Suppressor macrophage treated with lipopolysaccharide for 1 hour (primary cell): ENCODE measurements around the gene MOXD1.

Experiments
- DNase-seq, 3 donors: peaks; one replicate each; pipeline ENCODE4 v3.0.0-alpha.2; 2020 to 2022

Gene MOXD1

DNA sequence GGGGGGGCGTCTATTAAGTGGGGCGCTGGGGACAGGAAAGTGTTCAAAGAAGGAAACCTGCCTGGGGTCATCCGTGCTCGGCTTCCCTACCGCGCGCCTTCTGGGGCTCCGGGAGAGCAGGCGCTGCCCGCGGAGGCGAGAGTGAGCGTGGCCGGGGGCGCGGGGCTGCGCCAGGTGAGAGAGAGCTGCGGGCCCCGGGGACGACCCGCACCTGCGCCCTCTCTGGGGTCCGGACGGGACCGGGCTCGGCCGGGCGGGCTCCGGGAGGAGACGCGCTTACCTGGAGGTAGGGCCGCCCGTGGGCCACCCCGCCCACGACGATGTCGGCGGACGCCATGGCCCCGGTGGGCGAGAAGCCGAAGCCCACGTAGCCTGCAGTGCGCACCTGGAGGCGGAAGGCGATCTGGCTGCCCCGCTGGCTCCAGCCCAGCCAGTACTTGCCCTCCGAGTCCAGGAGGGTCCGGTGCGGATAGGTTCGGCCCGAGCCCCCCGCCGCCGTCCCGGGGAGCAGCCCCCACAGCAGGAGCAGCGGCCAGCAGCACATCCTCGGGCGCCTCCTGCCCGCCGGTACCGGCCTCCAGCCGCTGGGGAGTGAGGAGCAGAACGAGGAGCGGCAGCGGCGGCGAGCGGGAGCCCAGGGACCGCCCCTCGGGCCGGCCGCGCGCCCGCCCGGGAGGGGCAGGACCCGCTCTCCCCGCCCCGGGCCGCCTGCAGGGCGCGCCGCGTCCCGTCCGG is at the start of gene MOXD1:
Gene MOXD1, minus strand, starts transcription at position 593 of the 735 bp plus-strand sequence. Its CDS starts 49 bp downstream, at position 544.
- DNase-seq = peak in 2 of 3 donors; percentile 35 to 62

DNA sequence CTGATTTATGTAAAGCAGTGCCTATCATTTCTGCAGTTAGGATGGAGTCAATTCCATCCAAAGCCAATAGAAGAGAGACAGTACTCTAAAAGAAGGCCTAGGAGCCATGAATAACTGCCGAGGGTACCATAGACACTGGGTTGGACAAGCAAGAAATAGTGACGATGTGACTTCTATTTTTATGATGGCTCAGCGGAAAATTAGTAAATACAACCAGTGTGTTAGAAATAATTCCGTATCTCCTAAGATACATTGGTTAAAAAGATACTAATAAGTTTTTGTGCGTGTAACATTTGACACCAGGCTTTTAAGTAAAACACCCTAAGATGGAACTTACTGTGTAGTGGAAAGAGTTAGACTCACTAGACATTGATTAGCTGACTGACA is 45.6 kb upstream of the MOXD1 start:
- DNase-seq = no peak

DNA sequence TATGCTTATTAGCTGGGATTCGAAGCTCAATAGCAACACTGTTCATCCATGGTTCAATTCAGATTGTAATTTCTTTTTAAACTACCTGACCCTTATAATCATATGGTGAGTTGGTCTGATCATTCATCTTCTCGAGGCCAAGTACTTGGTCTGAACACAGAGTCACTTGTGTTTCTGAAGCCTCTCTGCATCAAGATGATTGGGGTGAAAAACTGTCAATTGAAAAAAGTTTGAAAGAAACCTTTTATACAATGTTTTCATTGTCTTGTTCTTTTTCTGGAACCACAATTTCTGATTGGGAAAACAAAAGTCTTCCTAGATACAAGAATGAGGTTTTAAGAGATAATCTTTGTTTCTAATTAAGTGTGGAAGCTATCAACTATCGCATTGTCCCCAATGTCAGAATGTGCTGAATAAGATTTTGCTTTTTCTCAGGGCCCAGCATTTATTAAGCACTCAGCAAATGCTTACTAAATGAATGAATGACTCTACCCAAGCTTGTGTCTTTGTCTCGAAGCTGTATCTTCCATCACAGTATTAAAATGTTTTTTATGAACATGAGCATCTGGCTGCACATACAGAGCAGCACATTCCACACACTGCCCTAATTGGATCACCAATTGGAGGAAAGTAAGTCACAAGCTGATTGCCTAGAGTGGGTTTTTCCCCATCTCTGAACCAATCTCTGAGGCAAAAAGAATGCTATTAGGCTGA is 45.0 kb upstream of the MOXD1 start:
- DNase-seq = no peak

DNA sequence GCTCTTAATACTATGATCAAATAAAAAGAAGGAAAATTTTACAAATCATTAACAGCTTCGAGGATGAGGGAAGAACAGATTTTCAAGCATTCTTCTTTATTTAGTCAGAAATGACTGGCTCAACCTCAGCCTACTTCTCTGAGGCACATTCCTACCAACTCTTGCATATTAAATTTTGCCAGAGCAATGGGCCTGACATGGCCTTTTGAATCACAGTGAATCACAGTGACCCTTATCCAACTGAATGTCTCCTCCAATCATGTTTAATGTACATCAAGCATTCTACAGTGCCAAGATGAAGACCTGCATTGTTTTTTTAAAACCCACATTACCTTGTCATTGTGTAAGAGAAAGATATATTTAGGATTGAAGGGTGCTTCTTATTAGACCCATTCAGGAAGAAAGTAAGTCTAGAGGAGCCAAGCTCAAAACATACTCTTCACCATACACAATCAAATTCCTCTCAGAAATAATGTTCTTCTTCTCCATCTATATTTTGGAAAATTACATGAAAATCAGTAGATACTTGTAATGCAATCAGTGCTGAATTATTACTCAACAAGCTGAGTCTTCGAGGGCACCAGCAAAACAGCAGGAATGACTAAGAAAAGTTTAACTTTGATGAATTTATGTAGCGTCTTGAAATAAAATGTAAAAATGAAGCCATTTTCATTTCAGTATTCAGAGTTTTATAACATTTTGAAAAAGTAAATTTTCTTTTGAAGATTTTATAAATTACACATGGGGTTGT is 44.1 kb upstream of the MOXD1 start:
- DNase-seq = no peak

DNA sequence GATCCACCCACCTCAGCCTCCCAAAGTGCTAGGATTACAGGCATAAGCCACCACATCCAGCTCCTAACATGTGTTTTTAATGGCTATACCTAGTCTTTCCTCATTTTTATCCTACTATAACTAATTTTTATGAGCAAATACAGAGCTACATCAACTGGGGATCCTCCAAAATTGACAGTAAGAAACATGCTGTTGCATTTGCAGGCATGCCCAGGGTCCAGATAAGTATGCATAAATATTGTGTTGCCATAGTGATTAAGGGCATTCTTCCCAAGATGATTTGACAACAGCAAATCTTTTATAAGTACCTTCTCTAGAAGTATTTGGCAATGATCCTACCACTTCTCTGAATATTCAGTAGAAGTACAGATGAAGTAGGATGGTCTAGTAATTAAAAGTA is 41.9 kb upstream of the MOXD1 start:
- DNase-seq = no peak

DNA sequence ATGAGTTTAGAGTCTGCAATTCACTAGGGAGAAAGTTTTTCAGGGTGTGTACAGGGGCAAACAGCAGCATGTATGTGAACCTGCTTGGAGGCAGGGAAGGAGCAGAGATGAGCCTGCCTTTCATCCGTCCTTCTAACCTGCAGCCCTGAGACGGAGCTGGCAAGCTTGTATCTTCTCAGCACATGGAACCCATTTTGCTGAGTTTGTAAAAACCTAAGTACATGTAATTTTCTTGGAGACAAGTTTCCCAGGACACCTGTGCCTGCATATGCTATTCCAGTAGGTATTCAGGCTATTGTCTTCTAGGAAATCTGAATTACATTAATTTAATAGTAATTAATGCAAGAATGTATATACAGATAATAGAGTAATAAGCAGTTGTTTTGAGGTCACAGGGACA is 28.8 kb upstream of the MOXD1 start:
- no peak for DNase-seq

DNA sequence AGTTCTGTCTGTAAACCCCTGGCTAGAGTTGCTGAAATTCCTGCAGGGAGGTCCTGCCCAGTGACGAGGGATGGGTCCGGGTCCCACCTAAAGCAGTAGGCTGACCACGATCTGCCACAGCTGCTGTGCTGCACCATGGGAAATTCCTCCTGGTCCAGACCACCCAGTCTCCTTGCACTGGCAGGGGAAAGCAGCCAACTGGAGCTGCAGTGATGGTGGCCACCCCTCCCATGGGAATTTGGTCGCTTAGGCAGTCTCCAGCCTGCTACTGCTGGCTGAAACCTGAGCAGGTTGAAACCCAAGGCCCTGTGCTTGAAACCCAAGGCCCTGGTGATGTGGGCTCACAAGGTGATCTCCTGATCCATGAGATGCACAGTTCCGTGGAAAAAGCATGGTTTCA is 23.9 kb upstream of the MOXD1 start:
- DNase-seq = no peak

DNA sequence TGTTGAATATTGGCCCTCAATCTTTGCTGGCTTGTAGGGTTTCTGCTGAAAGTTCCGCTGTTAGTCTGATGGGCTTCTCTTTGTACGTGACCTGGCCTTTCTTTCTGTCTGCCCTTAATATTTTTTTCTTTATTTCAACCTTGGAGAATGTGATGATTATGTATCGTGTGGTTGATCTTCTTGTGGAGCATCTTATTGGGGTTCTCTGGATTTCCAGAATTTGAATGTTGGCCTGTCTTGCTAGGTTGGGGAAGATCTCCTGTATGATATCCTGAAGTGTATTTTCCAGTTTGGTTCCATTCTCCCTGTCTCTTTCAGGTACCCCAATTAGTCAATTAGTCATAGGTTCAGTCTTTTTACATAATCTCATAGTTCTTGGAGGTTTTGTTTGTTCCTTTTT is 22.6 kb upstream of the MOXD1 start:
- DNase-seq = no peak

DNA sequence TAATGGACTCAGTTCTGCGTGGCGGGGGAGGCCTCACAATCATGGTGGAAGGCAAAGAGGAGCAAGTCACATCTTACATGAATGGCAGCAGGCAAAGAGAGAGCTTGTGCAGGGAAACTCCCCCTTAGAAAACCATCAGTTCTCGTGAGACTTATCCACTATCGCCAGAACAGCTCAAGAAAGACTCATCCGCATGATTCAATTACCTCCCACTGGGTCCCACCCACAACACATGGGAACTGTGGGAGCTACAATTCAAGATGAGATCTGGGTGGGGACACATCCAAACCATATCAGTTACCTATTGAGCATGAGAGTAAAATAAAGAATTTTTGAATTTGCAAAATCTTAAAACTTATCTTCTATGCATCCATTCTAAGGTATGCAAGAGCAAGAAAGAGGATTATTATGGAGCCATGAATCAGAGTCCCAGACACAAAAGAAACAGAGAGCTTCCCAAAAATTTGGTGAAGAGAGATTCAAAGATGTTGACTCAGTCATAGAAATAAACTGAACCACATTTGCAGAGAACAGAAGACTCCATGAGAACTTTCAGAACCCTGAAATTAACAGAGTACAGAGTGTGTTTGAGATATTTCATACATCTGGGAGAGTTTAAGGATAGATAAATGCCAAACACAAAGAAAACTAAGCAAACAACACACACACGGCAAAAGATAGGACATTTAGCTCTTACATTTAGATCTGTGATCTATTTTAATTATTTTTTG is 17.1 kb upstream of the MOXD1 start:
- no peak for DNase-seq

DNA sequence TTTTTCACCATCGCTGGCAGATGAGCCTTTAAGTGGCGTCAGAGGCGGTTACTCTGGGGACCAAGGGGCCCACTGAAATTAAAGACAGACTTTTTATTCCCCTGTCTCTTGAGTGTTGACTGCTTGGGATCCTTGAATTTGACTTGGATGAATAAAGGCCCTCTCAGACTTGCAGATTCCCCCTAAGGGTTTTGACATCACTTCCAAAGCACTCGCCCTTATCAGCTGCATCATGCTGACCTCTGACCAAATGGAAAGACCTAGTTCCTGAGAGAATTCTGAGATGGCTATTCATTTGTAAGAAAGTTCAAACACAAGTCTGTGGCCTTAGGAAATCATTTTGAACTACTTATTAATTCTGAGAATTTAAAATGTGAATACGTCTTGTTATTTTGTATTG is 13.5 kb upstream of the MOXD1 start:
- DNase-seq = no peak

DNA sequence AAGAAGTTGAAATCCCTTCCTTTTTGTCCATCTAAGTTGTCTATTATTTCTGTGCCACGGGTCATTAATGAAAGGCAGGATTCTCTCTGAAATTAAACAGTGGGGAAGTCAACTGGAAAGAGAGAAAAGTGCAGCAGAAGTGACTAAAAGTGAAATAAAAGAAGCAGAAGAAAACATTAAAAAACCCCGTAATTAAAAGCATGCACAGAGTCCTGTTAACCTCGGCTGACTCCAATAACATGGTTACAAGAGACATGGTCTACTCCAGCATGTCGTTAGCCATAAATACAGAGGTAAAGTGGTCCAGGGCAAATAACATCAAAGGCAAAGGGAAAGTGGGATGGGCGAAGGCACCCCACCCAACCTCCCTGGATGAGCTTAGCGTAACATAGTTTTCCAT is 13.0 kb upstream of the MOXD1 start:
- no peak for DNase-seq

DNA sequence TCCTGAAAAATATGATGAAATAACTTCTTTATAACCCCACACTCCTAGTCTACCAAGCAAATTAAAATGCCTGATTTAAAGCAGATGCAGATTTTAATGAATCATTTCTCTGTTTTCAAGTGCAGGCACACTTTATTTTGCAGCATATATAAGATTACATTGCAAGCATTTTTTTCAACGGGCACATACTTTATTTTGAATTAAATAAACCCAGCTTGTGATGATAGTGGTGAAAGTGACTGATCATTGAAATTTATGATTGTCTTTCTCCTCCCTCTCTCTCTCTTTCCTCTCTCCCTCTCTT is 12.2 kb upstream of the MOXD1 start:
- DNase-seq = no peak

DNA sequence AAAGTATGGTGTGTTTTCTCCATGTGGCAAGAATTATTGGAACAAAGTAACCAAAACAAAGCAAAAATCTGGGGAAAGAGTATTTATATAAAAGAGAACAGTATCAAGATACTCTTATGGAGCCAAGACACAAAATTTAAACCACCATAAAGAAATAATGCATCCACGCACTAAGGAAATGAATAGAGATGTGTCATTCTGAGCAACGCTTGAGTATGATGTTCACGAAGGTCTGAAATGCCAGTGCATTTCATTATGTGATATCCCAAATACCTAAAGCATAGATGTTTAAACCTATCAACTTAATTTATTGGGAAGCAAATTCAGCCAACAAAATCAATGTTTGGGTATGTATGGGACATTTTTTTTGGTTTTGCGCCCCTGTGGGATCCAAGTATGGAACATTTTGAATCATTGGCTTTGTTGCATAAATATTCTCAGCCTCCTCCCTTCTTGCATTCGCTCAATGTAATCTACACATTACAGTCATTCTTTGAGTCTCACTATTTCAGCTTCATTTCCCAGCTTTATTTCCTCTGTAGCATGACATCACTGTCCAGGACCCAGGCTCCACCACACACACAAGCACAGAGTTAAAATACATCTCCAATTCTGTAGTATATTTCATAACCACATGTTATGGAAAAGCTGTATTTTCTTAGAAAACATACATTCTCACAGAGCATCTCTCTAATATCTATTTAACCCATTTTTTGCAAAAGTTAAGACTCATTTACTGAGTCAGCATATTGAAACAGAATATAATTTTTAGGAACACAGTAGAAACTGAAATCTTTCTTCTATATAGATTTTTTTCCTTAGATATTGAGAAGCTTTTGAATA is 11.6 kb upstream of the MOXD1 start:
- DNase-seq = no peak

DNA sequence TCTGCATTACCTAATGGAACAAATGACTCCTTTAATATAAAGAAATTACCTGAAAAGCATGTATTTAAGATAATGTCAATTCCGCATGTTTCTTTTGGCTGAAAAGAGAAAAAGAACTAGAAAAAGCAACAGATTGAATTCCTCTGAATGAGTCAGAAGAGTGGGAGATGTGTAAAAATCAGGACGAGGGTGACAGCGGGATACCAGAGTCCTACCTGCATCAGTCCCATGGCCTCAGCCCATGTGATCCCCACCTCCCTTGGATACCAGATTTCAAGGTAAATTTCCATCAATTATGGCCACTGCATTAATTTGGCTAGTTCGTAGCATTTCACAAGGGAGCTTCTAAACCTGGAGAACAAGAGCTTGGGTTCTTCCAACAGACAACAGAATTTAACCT is 10.0 kb upstream of the MOXD1 start:
- no peak for DNase-seq

DNA sequence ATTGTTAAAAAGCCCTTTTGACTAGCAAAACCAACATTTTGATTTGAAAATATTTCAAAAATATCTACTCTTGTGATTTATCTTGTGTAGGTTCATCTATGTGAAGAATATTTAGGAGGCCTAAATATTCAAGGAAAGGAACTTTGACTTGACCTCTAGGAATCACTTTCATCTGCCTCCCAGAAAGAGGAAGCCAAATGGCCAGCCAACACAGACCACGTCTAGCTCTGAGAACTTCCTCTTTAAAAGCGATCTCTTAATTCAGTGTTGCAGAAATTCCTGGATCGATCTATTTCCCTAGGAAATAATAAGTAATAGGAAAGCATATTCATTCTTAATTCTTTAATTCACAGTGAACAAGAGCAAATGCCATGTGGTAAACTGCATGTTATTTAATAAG is 9.6 kb upstream of the MOXD1 start:
- DNase-seq = peak; percentile 61 to 70 (median 66)

DNA sequence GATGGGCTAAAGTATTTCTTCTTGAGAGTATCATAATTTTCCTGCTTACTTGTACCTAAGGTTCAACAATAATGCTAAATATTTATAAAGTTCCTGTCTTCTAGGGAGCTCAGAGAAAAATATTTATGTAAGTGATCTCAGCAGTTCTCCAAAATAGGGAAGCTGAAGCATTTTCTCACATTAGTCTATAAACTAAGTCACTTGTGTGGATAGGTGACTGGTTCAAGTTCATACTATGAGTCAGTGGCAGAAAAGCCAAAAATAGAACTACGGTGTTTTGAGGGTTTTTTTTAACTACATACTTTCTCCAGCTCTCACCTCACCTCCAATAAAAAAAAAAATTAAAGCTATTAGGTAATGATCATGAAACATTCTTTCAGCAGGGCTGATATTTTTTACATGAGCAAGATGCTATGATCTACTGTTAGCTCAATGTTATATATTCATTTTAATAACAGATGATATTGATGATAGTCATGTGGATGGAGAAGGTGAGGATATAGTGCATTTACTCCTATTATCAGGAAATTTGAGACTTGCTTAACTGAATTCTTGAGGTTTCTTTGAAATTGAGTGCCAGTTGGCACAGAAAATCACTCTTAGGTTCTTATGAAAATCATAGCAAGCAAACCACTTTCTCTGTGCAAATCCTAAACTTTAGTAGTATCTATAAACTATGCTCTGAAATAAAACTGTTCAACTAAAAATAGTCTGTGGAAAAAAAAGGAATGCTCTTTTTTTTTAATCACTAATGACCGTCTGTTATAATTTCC is 4.1 kb upstream of the MOXD1 start:
- peak; percentile 4 to 44 (median 32) for DNase-seq

DNA sequence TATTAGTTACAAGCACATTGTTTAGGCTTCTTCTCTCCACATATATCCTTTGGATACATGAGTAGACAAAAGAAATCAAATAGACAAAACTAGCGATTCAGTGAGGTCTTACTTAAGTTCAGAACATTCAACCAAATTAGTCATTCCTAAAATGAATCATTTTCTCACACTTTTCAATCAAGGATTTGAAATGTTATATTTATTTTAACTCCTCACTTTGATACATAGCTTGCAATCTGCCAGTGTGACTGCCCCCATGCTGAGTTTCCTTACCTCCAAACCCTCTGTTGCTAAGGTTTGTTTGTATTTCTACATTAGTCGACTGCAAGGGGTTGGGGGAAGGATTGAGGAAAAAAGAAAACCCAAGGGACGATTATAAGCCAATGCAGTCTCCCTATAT is 3.5 kb upstream of the MOXD1 start:
- peak in 2 of 3 donors; percentile 23 to 32 for DNase-seq

DNA sequence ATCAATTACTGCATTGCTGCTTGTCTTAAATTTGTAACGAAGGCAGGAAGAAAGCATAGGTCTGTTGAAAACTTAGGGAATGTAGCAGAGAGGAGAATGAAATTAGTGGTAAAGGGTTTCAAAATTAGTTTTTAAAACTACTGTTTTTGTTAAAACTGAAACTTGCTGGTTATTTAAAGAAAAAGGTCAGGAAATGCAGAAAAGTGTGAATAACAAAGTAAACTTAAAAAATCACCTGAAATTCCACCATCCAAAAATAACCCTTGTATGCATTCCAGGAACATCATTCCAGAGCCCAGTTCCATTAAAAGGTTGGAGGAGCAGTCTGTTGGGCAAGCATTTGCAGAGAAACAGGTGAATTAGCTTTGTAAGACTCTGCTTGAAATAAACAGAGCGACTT is 3.1 kb upstream of the MOXD1 start:
- DNase-seq = no peak

DNA sequence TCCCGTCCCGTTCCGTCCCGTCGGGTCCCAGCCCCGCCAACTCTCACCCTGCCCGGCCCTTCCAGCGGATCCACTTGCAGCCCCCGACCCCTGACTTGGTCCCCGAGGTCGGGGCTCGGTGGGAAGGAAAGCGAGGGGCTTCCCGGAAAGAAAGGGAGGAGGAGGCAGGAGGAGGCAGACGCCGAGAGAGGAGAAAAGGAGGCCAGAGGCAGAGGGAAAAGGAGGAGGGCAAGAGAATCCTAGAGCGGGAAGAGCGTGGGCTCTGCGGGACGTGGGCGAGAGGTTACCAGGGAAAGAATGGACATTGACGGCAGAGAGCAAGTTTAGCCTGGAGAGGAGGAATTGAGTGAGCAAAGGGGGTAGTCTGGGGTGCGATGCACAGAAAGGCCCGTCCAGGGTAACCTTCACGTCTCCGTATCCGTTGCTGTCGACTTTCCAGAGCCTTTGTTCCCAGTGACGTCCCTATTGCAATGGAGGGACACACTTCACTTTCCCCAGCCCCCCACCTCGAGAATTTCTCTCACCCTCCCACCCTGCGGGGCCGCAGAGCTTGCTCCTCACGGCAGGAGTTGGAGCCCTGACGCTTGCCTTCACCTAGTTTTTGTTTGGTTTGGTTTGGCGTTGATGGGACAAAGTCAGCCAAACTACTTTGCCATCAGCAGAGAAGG is 477 bp upstream of the MOXD1 start:
- DNase-seq = no peak

DNA sequence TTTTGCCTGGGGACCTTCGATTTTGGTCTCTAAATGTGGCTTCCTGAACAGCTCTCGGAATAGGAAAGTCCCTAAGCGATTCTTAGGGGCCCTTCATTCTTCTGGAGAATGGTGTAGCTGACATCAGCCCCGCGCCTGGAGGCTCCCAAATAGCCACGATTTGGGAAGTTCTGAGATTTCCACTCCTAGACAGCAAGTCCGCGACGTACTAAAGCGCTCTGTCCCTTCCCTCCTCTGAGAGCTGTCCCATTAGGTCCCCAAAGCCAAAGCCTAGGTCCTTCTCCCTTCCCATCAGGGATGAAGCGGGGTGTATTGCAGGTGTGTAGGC is 756 bp downstream of the MOXD1 start:
- peak in 1 of 3 donors; percentile 19 for DNase-seq

DNA sequence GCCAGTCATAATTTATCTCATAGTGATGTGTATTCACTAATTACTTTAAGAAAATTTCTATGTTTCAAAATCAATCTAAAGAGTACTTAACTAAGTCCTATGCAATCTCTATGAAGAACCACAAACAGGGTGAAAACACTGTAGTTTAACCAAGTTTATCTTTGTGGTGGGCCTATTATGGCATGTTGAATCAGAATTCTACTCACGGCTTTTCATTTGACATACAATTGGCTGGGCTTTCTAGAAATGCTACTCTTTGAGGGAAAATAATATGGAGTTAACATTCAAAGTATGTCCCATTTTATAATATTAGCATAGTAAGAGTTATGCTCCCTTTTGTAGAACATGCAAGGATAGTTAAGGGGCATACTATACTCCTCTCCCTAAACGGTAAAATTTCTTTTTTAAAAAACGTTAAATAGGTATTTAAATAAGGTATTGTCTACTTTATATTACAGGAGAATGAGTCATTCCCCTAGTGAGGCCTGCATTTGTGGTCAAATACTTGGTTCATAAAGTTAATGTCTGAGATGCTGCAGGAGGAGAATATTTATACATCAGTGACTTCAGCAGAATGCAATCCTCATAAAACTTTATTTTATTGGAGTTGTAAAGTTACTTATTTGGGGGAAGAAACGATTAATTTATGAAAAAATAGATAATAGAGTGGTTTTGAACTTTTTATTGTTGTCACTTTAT is 1.8 kb downstream of the MOXD1 start:
- no peak for DNase-seq
